ENCODE results near the gene FAM98C.

Gene FAM98C

GRCh38 chr19:38378866-38379265 lies 24.0 kb upstream of the FAM98C start:
- DNase-seq = no peak
- Histone ChIP-seq H3K4me2 (ENCODE audit: low read length, poor library complexity, severe bottlenecking) (no peak overlapping the region), H4K8ac (ENCODE audit: low read length) (no peak overlapping the region), H2AK5ac (ENCODE audit: low read length, severe bottlenecking) (no peak overlapping the region), H2BK15ac (ENCODE audit: low read depth, poor library complexity, severe bottlenecking) (no peak overlapping the region), H3K4ac (ENCODE audit: low read depth in 1 of 2, low read length in 2 of 2) (no peak overlapping the region), H2AFZ (ENCODE audit: low read depth, low read length) (no peak overlapping the region), H3K14ac (ENCODE audit: low read length in 2 of 2) (no peak overlapping the region), H3K23ac (ENCODE audit: low read length in 2 of 2) (no peak overlapping the region), H3K9me3 (ENCODE audit: control insufficient read depth, low read length) (no peaks in the 10 kb centered on the region), H3K4me1 (ENCODE audit: control insufficient read depth, insufficient read depth, low read depth, low read length) (peaks cover 9% of the 10 kb centered on the region), H3K4me3 (ENCODE audit: insufficient read depth in 1 of 2, low read depth in 1 of 2, low read length in 2 of 2) (no peak overlapping the region), H4K91ac (ENCODE audit: low read length) (no peak overlapping the region), H3K36me3 (ENCODE audit: control insufficient read depth in 1 of 2, insufficient read depth in 2 of 2, low read depth in 1 of 2, low read length in 2 of 2) (peaks cover 64 to 69% of the 10 kb centered on the region in 2 experiments), H2BK120ac (ENCODE audit: low read depth, low read length) (no peak overlapping the region), H2BK12ac (ENCODE audit: low read length in 2 of 2) (no peak overlapping the region), H3K27me3 (ENCODE audit: control insufficient read depth in 1 of 2, insufficient read depth in 1 of 2, low read length in 2 of 2) (no peaks in the 10 kb centered on the region), H3K9ac (ENCODE audit: low read length) (no peak overlapping the region), H3K79me1 (replicated peaks; ENCODE audit: low read length, poor library complexity, severe bottlenecking) (peaks cover 35% of the 10 kb centered on the region), H3K27ac (ENCODE audit: low read length, poor library complexity, severe bottlenecking) (no peak overlapping the region), H3K18ac (ENCODE audit: low read depth in 1 of 2, low read length in 2 of 2) (no peak overlapping the region), H2BK5ac (ENCODE audit: low read depth, low read length, poor library complexity, severe bottlenecking) (no peak overlapping the region)
- WGBS = 93% methylated on average over 10 of the region's 10 CpGs

GRCh38 chr19:38381138-38381537 lies 21.8 kb upstream of the FAM98C start:
- peaks cover 15% of the 10 kb centered on the region for H3K4me1 ChIP-seq (ENCODE audit: control insufficient read depth, insufficient read depth, low read depth, low read length)
- H2BK5ac ChIP-seq (ENCODE audit: low read depth, low read length, poor library complexity, severe bottlenecking) = no peak overlapping the region
- H2AK5ac ChIP-seq (ENCODE audit: low read length, severe bottlenecking) = no peak overlapping the region
- H3K4ac ChIP-seq (ENCODE audit: low read depth in 1 of 2, low read length in 2 of 2) = no peak overlapping the region
- WGBS = 94% methylated on average over 8 of the region's 9 CpGs
- H3K36me3 ChIP-seq (ENCODE audit: control insufficient read depth in 1 of 2, insufficient read depth in 2 of 2, low read depth in 1 of 2, low read length in 2 of 2) = peaks cover 83 to 86% of the 10 kb centered on the region in 2 experiments
- H4K91ac ChIP-seq (ENCODE audit: low read length) = no peak overlapping the region
- no peak overlapping the region for H2BK120ac ChIP-seq (ENCODE audit: low read depth, low read length)
- H3K27me3 ChIP-seq (ENCODE audit: control insufficient read depth in 1 of 2, insufficient read depth in 1 of 2, low read length in 2 of 2) = no peaks in the 10 kb centered on the region
- H3K79me1 ChIP-seq (replicated peaks; ENCODE audit: low read length, poor library complexity, severe bottlenecking) = peaks cover 52% of the 10 kb centered on the region
- H3K27ac ChIP-seq (ENCODE audit: low read length, poor library complexity, severe bottlenecking) = no peak overlapping the region
- no peak overlapping the region for H3K18ac ChIP-seq (ENCODE audit: low read depth in 1 of 2, low read length in 2 of 2)
- no peak overlapping the region for H3K23ac ChIP-seq (ENCODE audit: low read length in 2 of 2)
- no peak overlapping the region for H3K9ac ChIP-seq (ENCODE audit: low read length)
- no peak overlapping the region for H2AFZ ChIP-seq (ENCODE audit: low read depth, low read length)
- H3K9me3 ChIP-seq (ENCODE audit: control insufficient read depth, low read length) = no peaks in the 10 kb centered on the region
- H3K4me2 ChIP-seq (ENCODE audit: low read length, poor library complexity, severe bottlenecking) = no peak overlapping the region
- H2BK12ac ChIP-seq (ENCODE audit: low read length in 2 of 2) = no peak overlapping the region
- no peak overlapping the region for H3K14ac ChIP-seq (ENCODE audit: low read length in 2 of 2)
- no peak overlapping the region for H4K8ac ChIP-seq (ENCODE audit: low read length)
- no peak overlapping the region for H3K4me3 ChIP-seq (ENCODE audit: insufficient read depth in 1 of 2, low read depth in 1 of 2, low read length in 2 of 2)
- H2BK15ac ChIP-seq (ENCODE audit: low read depth, poor library complexity, severe bottlenecking) = no peak overlapping the region
- DNase-seq = no peak

GRCh38 chr19:38383184-38383583 lies 19.7 kb upstream of the FAM98C start:
- H3K14ac ChIP-seq (ENCODE audit: low read length in 2 of 2) = no peak overlapping the region
- H2BK5ac ChIP-seq (ENCODE audit: low read depth, low read length, poor library complexity, severe bottlenecking) = no peak overlapping the region
- no peak overlapping the region for H3K9ac ChIP-seq (ENCODE audit: low read length)
- peaks cover 64 to 77% of the 10 kb centered on the region in 2 experiments for H3K36me3 ChIP-seq (ENCODE audit: control insufficient read depth in 1 of 2, insufficient read depth in 2 of 2, low read depth in 1 of 2, low read length in 2 of 2)
- no peak overlapping the region for H2AK5ac ChIP-seq (ENCODE audit: low read length, severe bottlenecking)
- H3K79me1 ChIP-seq (replicated peaks; ENCODE audit: low read length, poor library complexity, severe bottlenecking) = peaks cover 54% of the 10 kb centered on the region
- H2AFZ ChIP-seq (ENCODE audit: low read depth, low read length) = no peak overlapping the region
- no peak overlapping the region for H3K27ac ChIP-seq (ENCODE audit: low read length, poor library complexity, severe bottlenecking)
- no peak overlapping the region for H3K18ac ChIP-seq (ENCODE audit: low read depth in 1 of 2, low read length in 2 of 2)
- peaks cover 22% of the 10 kb centered on the region for H3K4me1 ChIP-seq (ENCODE audit: control insufficient read depth, insufficient read depth, low read depth, low read length)
- H3K4me3 ChIP-seq (ENCODE audit: insufficient read depth in 1 of 2, low read depth in 1 of 2, low read length in 2 of 2) = no peak overlapping the region
- H3K4ac ChIP-seq (ENCODE audit: low read depth in 1 of 2, low read length in 2 of 2) = no peak overlapping the region
- WGBS = 97% methylated on average over 10 of the region's 10 CpGs
- H3K4me2 ChIP-seq (ENCODE audit: low read length, poor library complexity, severe bottlenecking) = no peak overlapping the region
- H4K8ac ChIP-seq (ENCODE audit: low read length) = no peak overlapping the region
- H3K27me3 ChIP-seq (ENCODE audit: control insufficient read depth in 1 of 2, insufficient read depth in 1 of 2, low read length in 2 of 2) = no peaks in the 10 kb centered on the region
- H4K91ac ChIP-seq (ENCODE audit: low read length) = no peak overlapping the region
- no peak for DNase-seq
- no peak overlapping the region for H3K23ac ChIP-seq (ENCODE audit: low read length in 2 of 2)
- H3K9me3 ChIP-seq (ENCODE audit: control insufficient read depth, low read length) = no peaks in the 10 kb centered on the region
- no peak overlapping the region for H2BK15ac ChIP-seq (ENCODE audit: low read depth, poor library complexity, severe bottlenecking)
- H2BK12ac ChIP-seq (ENCODE audit: low read length in 2 of 2) = no peak overlapping the region
- H2BK120ac ChIP-seq (ENCODE audit: low read depth, low read length) = no peak overlapping the region

DNA sequence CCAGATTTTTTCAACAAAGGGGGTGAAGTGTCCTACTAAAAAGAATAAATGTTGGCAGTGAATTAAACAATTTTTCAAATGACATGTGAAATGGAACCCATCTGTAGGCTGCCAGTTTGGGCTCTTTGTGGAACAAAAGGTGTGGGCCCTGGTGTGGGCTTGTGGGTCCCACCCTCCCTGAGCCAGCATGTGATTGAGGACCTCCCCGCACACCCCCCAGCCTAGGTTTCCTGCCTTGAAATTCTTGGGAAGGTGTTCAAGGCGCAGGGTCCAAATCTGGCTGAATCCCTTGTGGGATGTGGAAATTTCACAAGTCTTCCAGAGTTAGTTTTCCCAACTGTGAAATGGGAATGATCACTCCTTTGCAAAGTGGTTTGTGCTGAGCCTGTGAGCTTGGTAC lies 19.1 kb upstream of the FAM98C start:
- Histone ChIP-seq H3K14ac (ENCODE audit: low read length in 2 of 2) (no peak overlapping the region), H3K4me3 (ENCODE audit: insufficient read depth in 1 of 2, low read depth in 1 of 2, low read length in 2 of 2) (no peak overlapping the region)

More for the DNA sequence above, 19.1 kb upstream of the FAM98C start:
- Histone ChIP-seq H3K79me1 (replicated peaks; ENCODE audit: low read length, poor library complexity, severe bottlenecking) (peaks cover 55% of the 10 kb centered on the region), H3K9me3 (ENCODE audit: control insufficient read depth, low read length) (no peaks in the 10 kb centered on the region), H3K4ac (ENCODE audit: low read depth in 1 of 2, low read length in 2 of 2) (no peak overlapping the region), H2BK12ac (ENCODE audit: low read length in 2 of 2) (no peak overlapping the region), H2BK120ac (ENCODE audit: low read depth, low read length) (no peak overlapping the region), H3K23ac (ENCODE audit: low read length in 2 of 2) (no peak overlapping the region), H3K9ac (ENCODE audit: low read length) (no peak overlapping the region), H4K8ac (ENCODE audit: low read length) (no peak overlapping the region), H2BK5ac (ENCODE audit: low read depth, low read length, poor library complexity, severe bottlenecking) (no peak overlapping the region), H3K27ac (ENCODE audit: low read length, poor library complexity, severe bottlenecking) (no peak overlapping the region), H2AK5ac (ENCODE audit: low read length, severe bottlenecking) (no peak overlapping the region), H3K4me1 (ENCODE audit: control insufficient read depth, insufficient read depth, low read depth, low read length) (peaks cover 23% of the 10 kb centered on the region), H3K36me3 (ENCODE audit: control insufficient read depth in 1 of 2, insufficient read depth in 2 of 2, low read depth in 1 of 2, low read length in 2 of 2) (peaks cover 63 to 77% of the 10 kb centered on the region in 2 experiments), H3K27me3 (ENCODE audit: control insufficient read depth in 1 of 2, insufficient read depth in 1 of 2, low read length in 2 of 2) (no peaks in the 10 kb centered on the region), H3K4me2 (ENCODE audit: low read length, poor library complexity, severe bottlenecking) (no peak overlapping the region), H4K91ac (ENCODE audit: low read length) (no peak overlapping the region), H2AFZ (ENCODE audit: low read depth, low read length) (no peak overlapping the region), H2BK15ac (ENCODE audit: low read depth, poor library complexity, severe bottlenecking) (no peak overlapping the region), H3K18ac (ENCODE audit: low read depth in 1 of 2, low read length in 2 of 2) (no peak overlapping the region)
- no peak for DNase-seq
- 94% methylated on average over 2 of the region's 2 CpGs for WGBS
